HUES64 (cell line): ENCODE results near the gene NFATC4. TPM values are rescaled to one million over a fixed set of nuclear protein-coding genes. Genes with fewer than 3 reads are reported as not detected.
"Not testable (repeated sequence)": the region's sequence is repeated elsewhere in the genome, so short reads cannot be mapped to it uniquely, and the experiment has no call there.

Experiments
- H3K27ac ChIP-seq: 2 replicates; pipeline ENCODE4 v1.7.0; 2013; ENCODE audit warnings: low read depth, low read length, inconsistent platforms
- H3K27me3 ChIP-seq: 2 replicates; pipeline ENCODE4 v1.6.1; 2013; ENCODE audit warnings: mild to moderate bottlenecking, low read length; ENCODE audit not compliant: insufficient read depth
- H3K36me3 ChIP-seq: 2 replicates; pipeline ENCODE4 v1.6.1; 2013; ENCODE audit warnings: mild to moderate bottlenecking, low read length; ENCODE audit not compliant: insufficient read depth
- H3K4me1 ChIP-seq: 2 replicates; pipeline ENCODE4 v1.6.1; 2013; ENCODE audit warnings: mild to moderate bottlenecking, low read length, moderate library complexity; ENCODE audit not compliant: insufficient read depth
- H3K4me3 ChIP-seq: 2 replicates; pipeline ENCODE4 v1.5.1; 2013; ENCODE audit warnings: mild to moderate bottlenecking, low read length, moderate library complexity
- H3K9ac ChIP-seq: 2 replicates; pipeline ENCODE4 v1.6.1; 2013; ENCODE audit warnings: mild to moderate bottlenecking, low read depth, low read length
- H3K9me3 ChIP-seq: 2 replicates; pipeline ENCODE4 v1.6.1; 2013; ENCODE audit warnings: low read depth, low read length; ENCODE audit not compliant: insufficient read depth
- WGBS: fragments of 150-250, 120-280 bp; methylation state at CpG from one replicate; pipeline ENCODE4 v1.1.7; 2013; ENCODE audit warnings: missing lambda C conversion rate; 5-methylcytosine and 5-hydroxymethylcytosine counted together
- polyA plus RNA-seq, 2 experiments: library from polyadenylated mRNA; stranded (reverse); fragments of 50-300 nt; gene quantifications; one replicate each; pipeline ENCODE4 v1.2.3, GENCODE V29; 2013

Gene NFATC4
- 19.3 TPM for polyA plus RNA-seq (2013, experiment 1 of 2)
- 28.7 TPM for polyA plus RNA-seq (2013, experiment 2 of 2)

- Histone ChIP-seq H3K4me1 (peaks cover 10% of the 10 kb centered on the region; the same call in 1 of the 2 replicates), H3K4me3 (peak within 1 kb of the TSS; percentile 63), H3K27me3 (0 out of 2 replicates have a peak, but pooled peaks cover 3% of the 10 kb centered on the region), H3K9me3 (no peaks in the 10 kb centered on the region), H3K36me3 (peaks cover 7% of the 10 kb centered on the region), H3K27ac (peak within 1 kb of the TSS; percentile 87), H3K9ac (peak within 1 kb of the TSS; percentile 67)
- WGBS, result 1% methylated on average over 21 of the region's 21 CpGs
Observed at GRCh38 chr14:24367514-24368211, at the start of gene NFATC4. Gene NFATC4 (plus strand): TSS chr14:24368184. CDS start chr14:24368341, 157 bp downstream.

DNA sequence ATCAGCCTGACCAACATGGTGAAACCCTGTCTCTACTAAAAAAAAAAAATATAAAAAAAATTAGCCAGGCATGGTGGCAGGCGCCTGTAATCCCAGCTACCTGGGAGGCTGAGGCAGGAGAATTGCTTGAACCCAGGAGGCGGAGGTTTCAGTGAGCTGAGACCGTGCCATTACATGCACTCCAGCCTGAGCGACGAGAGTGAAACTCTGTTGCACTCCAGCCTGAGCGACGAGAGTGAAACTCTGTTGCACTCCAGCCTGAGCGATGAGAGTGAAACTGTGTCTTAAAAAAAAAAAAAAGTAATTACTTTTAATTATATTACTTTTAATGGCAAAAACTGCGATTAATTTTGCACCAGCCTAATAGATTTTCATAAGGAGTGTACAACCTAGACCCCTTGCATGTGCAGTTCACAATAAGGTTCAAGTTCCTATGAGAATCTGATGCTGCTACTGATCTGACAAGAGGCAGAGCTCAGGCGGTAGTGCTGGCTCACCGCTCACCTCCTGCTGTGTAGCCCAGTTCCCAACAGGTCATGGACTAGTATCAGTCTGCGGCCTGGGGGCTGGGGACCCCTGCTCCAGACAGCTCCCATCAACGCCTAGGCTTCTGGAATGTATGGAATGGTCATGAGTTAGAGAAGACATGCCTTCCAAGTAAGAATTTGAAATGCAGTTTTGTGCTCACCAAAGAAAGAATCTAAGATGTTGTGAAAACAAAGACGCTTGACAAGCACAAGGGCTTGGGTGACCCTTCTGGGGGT, 46.6 kb upstream of the NFATC4 start:
- WGBS, result 81% methylated on average over 13 of the region's 14 CpGs
- Histone ChIP-seq H3K27ac (no peak overlapping the region), H3K4me1 (no peaks in the 10 kb centered on the region), H3K9me3 (no peaks in the 10 kb centered on the region), H3K36me3 (no peaks in the 10 kb centered on the region), H3K9ac (no peak overlapping the region), H3K27me3 (peaks cover 35% of the 10 kb centered on the region), H3K4me3 (no peak overlapping the region)

GRCh38 chr14:24322672-24323071, 45.3 kb upstream of the NFATC4 start:
- no peak overlapping the region for H3K4me3 ChIP-seq
- H3K4me1 ChIP-seq, result no peaks in the 10 kb centered on the region
- no peak overlapping the region for H3K9ac ChIP-seq
- peaks cover 35% of the 10 kb centered on the region for H3K27me3 ChIP-seq
- H3K9me3 ChIP-seq, result no peaks in the 10 kb centered on the region
- no peak overlapping the region for H3K27ac ChIP-seq
- 85% methylated on average over 10 of the region's 10 CpGs for WGBS
- H3K36me3 ChIP-seq, result no peaks in the 10 kb centered on the region

- no peaks in the 10 kb centered on the region for H3K36me3 ChIP-seq
- H3K27me3 ChIP-seq, result peaks cover 29% of the 10 kb centered on the region
- 78% methylated on average over 3 of the region's 3 CpGs for whole genome bisulfite sequencing
- no peaks in the 10 kb centered on the region for H3K9me3 ChIP-seq
- H3K27ac ChIP-seq, result no peak overlapping the region
- no peak overlapping the region for H3K9ac ChIP-seq
- no peaks in the 10 kb centered on the region for H3K4me1 ChIP-seq
- H3K4me3 ChIP-seq, result no peak overlapping the region
Observed at GRCh38 chr14:24323341-24323740, 44.6 kb upstream of the NFATC4 start.

- Histone ChIP-seq H3K4me3 (no peak overlapping the region), H3K36me3 (no peaks in the 10 kb centered on the region), H3K27me3 (peaks cover 28% of the 10 kb centered on the region), H3K9me3 (no peaks in the 10 kb centered on the region), H3K4me1 (no peaks in the 10 kb centered on the region), H3K27ac (no peak overlapping the region), H3K9ac (no peak overlapping the region)
- 80% methylated on average over 5 of the region's 6 CpGs for WGBS
Observed at GRCh38 chr14:24324024-24324423, 44.0 kb upstream of the NFATC4 start.

DNA sequence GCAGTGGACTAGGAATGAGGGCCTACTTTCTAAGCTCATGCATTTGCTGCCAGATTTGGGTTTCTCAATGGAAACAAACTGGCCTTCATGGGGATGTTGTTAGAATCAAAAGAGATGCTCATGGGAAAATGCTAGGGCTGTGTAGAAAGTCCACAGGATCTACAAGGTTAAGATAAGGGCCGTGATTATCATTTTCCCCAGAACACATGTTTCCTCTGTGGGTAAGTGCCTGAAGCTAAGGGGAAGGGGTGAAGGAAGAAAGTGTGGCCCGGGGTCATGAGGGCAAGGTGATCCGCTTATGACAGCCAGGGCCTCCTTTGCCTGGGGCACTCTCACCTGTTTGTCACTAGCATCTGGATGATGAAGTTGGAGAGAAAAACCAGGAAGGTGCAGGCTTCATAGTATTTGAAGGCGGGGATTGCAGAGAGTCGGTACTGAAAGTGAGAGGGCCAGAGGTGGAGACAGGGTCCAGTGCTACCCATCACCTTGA, 42.9 kb upstream of the NFATC4 start:
- no peaks in the 10 kb centered on the region for H3K9me3 ChIP-seq
- H3K4me3 ChIP-seq, result no peak overlapping the region
- WGBS, result 93% methylated on average over 5 of the region's 5 CpGs
- no peak overlapping the region for H3K9ac ChIP-seq
- H3K27me3 ChIP-seq, result peaks cover 27% of the 10 kb centered on the region
- no peaks in the 10 kb centered on the region for H3K36me3 ChIP-seq
- H3K27ac ChIP-seq, result no peak overlapping the region
- H3K4me1 ChIP-seq, result no peaks in the 10 kb centered on the region

DNA sequence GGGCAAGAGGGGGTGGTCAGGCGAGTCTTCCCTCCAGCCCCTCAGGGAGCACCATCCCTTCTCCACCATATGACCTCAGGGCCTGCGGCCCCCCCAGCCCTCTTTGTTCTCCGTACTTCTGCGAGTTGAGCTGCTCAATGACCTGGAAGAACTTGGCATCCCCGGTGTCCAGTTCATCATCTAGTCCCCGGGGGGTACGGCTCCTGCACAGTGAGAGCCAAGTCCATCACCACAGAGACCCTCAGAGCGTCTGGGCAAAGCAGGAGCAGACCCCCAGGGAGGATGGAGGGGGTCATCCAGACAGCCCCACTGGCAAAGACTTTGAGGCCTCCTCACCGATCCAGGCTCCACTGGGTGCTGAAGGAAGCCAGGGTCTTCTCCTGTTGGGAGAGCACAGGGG, 42.0 kb upstream of the NFATC4 start:
- Histone ChIP-seq H3K9ac (no peak overlapping the region), H3K27me3 (peaks cover 28% of the 10 kb centered on the region), H3K9me3 (no peaks in the 10 kb centered on the region), H3K4me1 (no peaks in the 10 kb centered on the region), H3K27ac (no peak overlapping the region), H3K36me3 (no peaks in the 10 kb centered on the region), H3K4me3 (no peak overlapping the region)
- WGBS, result 84% methylated on average over 9 of the region's 9 CpGs

GRCh38 chr14:24327303-24327702, 40.7 kb upstream of the NFATC4 start:
- no peaks in the 10 kb centered on the region for H3K4me1 ChIP-seq
- H3K27ac ChIP-seq, result no peak overlapping the region
- no peaks in the 10 kb centered on the region for H3K9me3 ChIP-seq
- WGBS, result 91% methylated on average over 2 of the region's 2 CpGs
- H3K36me3 ChIP-seq, result no peaks in the 10 kb centered on the region
- no peak overlapping the region for H3K9ac ChIP-seq
- H3K27me3 ChIP-seq, result peaks cover 42% of the 10 kb centered on the region
- no peak overlapping the region for H3K4me3 ChIP-seq

GRCh38 chr14:24327914-24328313, 40.1 kb upstream of the NFATC4 start:
- H3K27ac ChIP-seq, H3K4me1 ChIP-seq, H3K4me3 ChIP-seq, H3K36me3 ChIP-seq, H3K9me3 ChIP-seq, H3K9ac ChIP-seq: not testable (repeated sequence)
- H3K27me3 ChIP-seq, result peaks cover 48% of the 10 kb centered on the region
- WGBS, result 4% methylated on average over 9 of the region's 9 CpGs

GRCh38 chr14:24329073-24329663, 38.8 kb upstream of the NFATC4 start:
- H3K4me3 ChIP-seq, result no peak overlapping the region
- no peaks in the 10 kb centered on the region for H3K4me1 ChIP-seq
- WGBS, result 89% methylated on average over 12 of the region's 12 CpGs
- no peaks in the 10 kb centered on the region for H3K9me3 ChIP-seq
- H3K27ac ChIP-seq, result no peak overlapping the region
- H3K36me3 ChIP-seq, result no peaks in the 10 kb centered on the region
- H3K9ac ChIP-seq, result no peak overlapping the region
- H3K27me3 ChIP-seq, result peaks cover 60% of the 10 kb centered on the region

DNA sequence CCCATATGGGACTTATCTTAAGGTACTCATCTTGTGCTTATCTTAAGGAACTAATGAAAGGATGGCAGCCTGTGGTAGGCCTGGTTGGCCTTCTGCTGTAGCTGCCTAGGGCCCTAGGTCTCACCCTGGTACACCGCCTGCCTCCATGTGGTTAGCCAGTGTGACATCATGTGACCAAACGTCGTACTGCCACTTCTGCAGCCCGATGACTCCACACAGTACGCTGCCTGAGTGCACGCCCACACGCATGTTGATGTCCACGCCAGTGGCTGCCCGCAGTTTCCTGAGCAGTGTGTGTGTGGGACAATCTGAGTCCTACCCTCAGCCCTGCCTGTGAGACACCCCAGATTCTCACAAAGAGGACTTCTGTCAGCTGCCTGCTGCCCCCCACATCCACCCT, 38.2 kb upstream of the NFATC4 start:
- WGBS, result 92% methylated on average over 9 of the region's 9 CpGs
- Histone ChIP-seq H3K4me1 (no peaks in the 10 kb centered on the region), H3K9ac (no peak overlapping the region), H3K9me3 (no peaks in the 10 kb centered on the region), H3K27me3 (peaks cover 66% of the 10 kb centered on the region), H3K36me3 (no peaks in the 10 kb centered on the region), H3K4me3 (no peak overlapping the region), H3K27ac (no peak overlapping the region)
